Ascending aorta (tissue), 2 donors: ENCODE measurements around the gene IGLON5. TPM values are rescaled to one million over a fixed set of nuclear protein-coding genes. Genes with fewer than 3 reads are reported as not detected.

Experiments used
- DNase-seq, 2 donors: peaks; one replicate each; pipeline ENCODE4 v3.0.0-alpha.2; 2019; ENCODE audit warnings: low spot score in 2 of 2
- H3K27ac ChIP-seq, 2 donors: fragments of 200-600 bp; sonication (generic); one replicate each; pipeline ENCODE4 v1.5.1; 2016 to 2017; ENCODE audit warnings: mild to moderate bottlenecking in 1 of 2
- H3K27me3 ChIP-seq: fragments of 200-600 bp; sonication (generic); one replicate; pipeline ENCODE4 v1.5.1; 2017
- H3K36me3 ChIP-seq, 2 donors: fragments of 200-600 bp; sonication (generic); one replicate each; pipeline ENCODE4 v1.5.1; 2016
- H3K4me1 ChIP-seq, 2 donors: fragments of 200-600 bp; sonication (generic); one replicate each; pipeline ENCODE4 v1.5.1; 2016 to 2017; ENCODE audit warnings: mild to moderate bottlenecking in 1 of 2
- H3K4me3 ChIP-seq, 2 donors: fragments of 200-600 bp; sonication (generic); one replicate each; pipeline ENCODE4 v1.5.1; 2016 to 2017; ENCODE audit warnings: mild to moderate bottlenecking in 1 of 2
- H3K9me3 ChIP-seq, 2 donors: fragments of 200-600 bp; sonication (generic); one replicate each; pipeline ENCODE4 v1.5.1; 2016
- intact Hi-C: fragments of 100-400 bp; cut with DNase I; formaldehyde crosslinking; loops from one replicate; pipeline ENCODE4 v1.15.1; 2023
- total RNA-seq: library from RNA; depleted of rRNA; stranded (reverse); fragments of >200 nt; gene quantifications from one replicate; pipeline ENCODE4 v1.1.0, GENCODE V29; 2016
- TF ChIP-seq, protein P1 (sequence below), 3 experiments: fragments of 200-600 bp in 2 of 3; fragments of 450-650 bp in 1 of 3; sonication (generic) in 2 of 3; IDR thresholded peaks; one replicate each; pipeline ENCODE4 v1.5.1; 2016 to 2019; ENCODE audit warnings: antibody characterized with exemption in 3 of 3, mild to moderate bottlenecking in 1 of 3, moderate library complexity in 1 of 3

The IGLON5 gene
- total RNA-seq, 1 donor from 2014 or later = 4.9 TPM

DNA sequence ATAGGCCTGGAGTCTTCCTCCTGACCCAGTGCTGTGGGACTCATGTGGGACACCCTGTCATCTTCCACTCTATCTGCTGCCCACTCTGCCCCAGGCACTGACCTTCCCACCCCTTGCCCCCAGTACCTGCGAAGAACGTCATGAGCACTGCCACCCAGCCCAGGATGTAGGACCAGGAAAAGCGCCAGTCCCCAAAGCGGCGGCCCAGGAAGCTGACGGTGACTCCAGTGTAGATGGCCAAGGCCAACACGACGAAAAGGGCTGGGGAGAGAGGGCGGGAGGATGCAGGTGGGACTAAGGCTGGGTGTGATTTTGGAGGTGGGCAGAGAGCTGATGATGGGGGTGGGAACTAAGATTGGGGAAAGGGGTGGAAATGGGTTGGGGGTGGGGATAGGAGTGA is 68.9 kb downstream of the IGLON5 start:
- intact Hi-C loops = no loop called here
- TF ChIP-seq, protein P1, sequence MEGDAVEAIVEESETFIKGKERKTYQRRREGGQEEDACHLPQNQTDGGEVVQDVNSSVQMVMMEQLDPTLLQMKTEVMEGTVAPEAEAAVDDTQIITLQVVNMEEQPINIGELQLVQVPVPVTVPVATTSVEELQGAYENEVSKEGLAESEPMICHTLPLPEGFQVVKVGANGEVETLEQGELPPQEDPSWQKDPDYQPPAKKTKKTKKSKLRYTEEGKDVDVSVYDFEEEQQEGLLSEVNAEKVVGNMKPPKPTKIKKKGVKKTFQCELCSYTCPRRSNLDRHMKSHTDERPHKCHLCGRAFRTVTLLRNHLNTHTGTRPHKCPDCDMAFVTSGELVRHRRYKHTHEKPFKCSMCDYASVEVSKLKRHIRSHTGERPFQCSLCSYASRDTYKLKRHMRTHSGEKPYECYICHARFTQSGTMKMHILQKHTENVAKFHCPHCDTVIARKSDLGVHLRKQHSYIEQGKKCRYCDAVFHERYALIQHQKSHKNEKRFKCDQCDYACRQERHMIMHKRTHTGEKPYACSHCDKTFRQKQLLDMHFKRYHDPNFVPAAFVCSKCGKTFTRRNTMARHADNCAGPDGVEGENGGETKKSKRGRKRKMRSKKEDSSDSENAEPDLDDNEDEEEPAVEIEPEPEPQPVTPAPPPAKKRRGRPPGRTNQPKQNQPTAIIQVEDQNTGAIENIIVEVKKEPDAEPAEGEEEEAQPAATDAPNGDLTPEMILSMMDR (IDR thresholded peaks at IDR 0.05) = no peak
- H3K9me3 ChIP-seq = no peaks in the 10 kb centered on the region
- no peaks in the 10 kb centered on the region for H3K36me3 ChIP-seq
- no peak overlapping the region for H3K27ac ChIP-seq
- DNase-seq = no peak
- no peaks in the 10 kb centered on the region for H3K4me1 ChIP-seq
- H3K4me3 ChIP-seq = no peak overlapping the region
- no peaks in the 10 kb centered on the region for H3K27me3 ChIP-seq

Other genes with a start within 250 kb of the IGLON5 start
- gene KLK13, start 246.6 kb upstream of the IGLON5 start, total RNA-seq = not detected
- gene KLK14, start 228.8 kb upstream of the IGLON5 start, total RNA-seq = not detected
- gene CTU1, start 203.2 kb upstream of the IGLON5 start, total RNA-seq = 8.9 TPM
- 0.85 TPM for gene SIGLEC9, start 186.7 kb upstream of the IGLON5 start, total RNA-seq
- gene SIGLEC7, start 169.3 kb upstream of the IGLON5 start, total RNA-seq = 4.8 TPM
- gene CD33, start 86.6 kb upstream of the IGLON5 start, total RNA-seq = 1.3 TPM
- not detected for gene SIGLECL1, start 60.6 kb upstream of the IGLON5 start, total RNA-seq
- gene VSIG10L, start 30.5 kb downstream of the IGLON5 start, total RNA-seq = 1.4 TPM
- 42.5 TPM for gene ETFB, start 54.7 kb downstream of the IGLON5 start, total RNA-seq
- not detected for gene CLDND2, start 57.4 kb downstream of the IGLON5 start, total RNA-seq
- 30.2 TPM for gene NKG7, start 61.0 kb downstream of the IGLON5 start, total RNA-seq
- gene LIM2, start 76.3 kb downstream of the IGLON5 start, total RNA-seq = not detected
- not detected for gene C19orf84, start 78.9 kb downstream of the IGLON5 start, total RNA-seq
- 5.4 TPM for gene SIGLEC10, start 106.0 kb downstream of the IGLON5 start, total RNA-seq
- gene SIGLEC8, start 146.8 kb downstream of the IGLON5 start, total RNA-seq = not detected
- gene CEACAM18, start 166.9 kb downstream of the IGLON5 start, total RNA-seq = not detected
- gene SIGLEC12, start 190.2 kb downstream of the IGLON5 start, total RNA-seq = not detected
- 6.6 TPM for gene SIGLEC6, start 220.0 kb downstream of the IGLON5 start, total RNA-seq